NOMO-1 treated with dmso at 0.1 percent for 144 hours (cell line): Measurements from ENCODE around the gene OXSM.

ENCODE experiments used
- DNase-seq: peaks from one replicate; lab custom pipeline; 2025; ENCODE audit not compliant: unreplicated experiment; lab: John Stamatoyannopoulos, UW

OXSM gene

GRCh38 chr3:25803833-25804232, 13.9 kb downstream of the OXSM start:
- no peak for DNase-seq

- no peak for DNase-seq
These were observed 14.8 kb downstream of the OXSM start for GRCh38 chr3:25804676-25805075.

GRCh38 chr3:25812644-25813043, 22.8 kb downstream of the OXSM start:
- no peak for DNase-seq

- no peak for DNase-seq
These were observed 27.2 kb downstream of the OXSM start for GRCh38 chr3:25817107-25817506.

- DNase-seq: no peak
These were observed 27.7 kb downstream of the OXSM start for GRCh38 chr3:25817638-25818037.

GRCh38 chr3:25818335-25818734, 28.4 kb downstream of the OXSM start:
- DNase-seq: no peak

GRCh38 chr3:25820366-25820765, 30.5 kb downstream of the OXSM start:
- DNase-seq: no peak

GRCh38 chr3:25820816-25821486, 31.1 kb downstream of the OXSM start:
- no peak for DNase-seq

GRCh38 chr3:25821746-25822573, 32.1 kb downstream of the OXSM start:
- no peak for DNase-seq

- no peak for DNase-seq
These were observed 33.4 kb downstream of the OXSM start for GRCh38 chr3:25823314-25823713.

- DNase-seq: no peak
These were observed 36.6 kb downstream of the OXSM start for GRCh38 chr3:25826510-25826909.

GRCh38 chr3:25830373-25831280, 40.7 kb downstream of the OXSM start:
- no peak for DNase-seq

GRCh38 chr3:25831578-25831977, 41.7 kb downstream of the OXSM start:
- peak; percentile 58 for DNase-seq

GRCh38 chr3:25834346-25834745, 44.5 kb downstream of the OXSM start:
- DNase-seq: no peak

GRCh38 chr3:25836579-25836978, 46.7 kb downstream of the OXSM start:
- DNase-seq: no peak

GRCh38 chr3:25837038-25837437, 47.1 kb downstream of the OXSM start:
- DNase-seq: no peak

- DNase-seq: no peak
These were observed 50.2 kb downstream of the OXSM start for GRCh38 chr3:25840099-25840498.

GRCh38 chr3:25843332-25843731, 53.4 kb downstream of the OXSM start:
- no peak for DNase-seq
